ENCODE data around the gene KLHDC8A. TPM values are rescaled to one million over a fixed set of nuclear protein-coding genes. Genes with fewer than 3 reads are reported as not detected.

KLHDC8A gene
- total and polyA plus RNA-seq, 2 of the 4 experiments (the other 2 are of a cell fraction) = not detected

- no peaks in the 10 kb centered on the region for H3K27me3 ChIP-seq (ENCODE audit: control insufficient read depth, insufficient read depth, low read length)
- dilution Hi-C loops (cut with HindIII; ENCODE audit: low sequenced_read_pairs, unreplicated experiment) (no loop called here), intact Hi-C loops (cut with micrococcal nuclease) (loop anchor here (1.0 to 10.0 kb wide), 4 partner anchors 21 to 147 kb away; no protein-coding TSS in a partner anchor), in situ Hi-C loops (cut with MboI; ENCODE audit: low sequenced_read_pairs) (loop anchor here (5.0 kb wide), 1 partner anchor 45 kb away; no protein-coding TSS in a partner anchor)
- H4K91ac ChIP-seq (ENCODE audit: insufficient read depth, low read depth, low read length) = no peak overlapping the region; the same call in 1 of the 2 replicates
- no peak overlapping the region for H2BK5ac ChIP-seq (ENCODE audit: low read depth, low read length, poor library complexity, severe bottlenecking)
- POLR2A ChIA-PET (ENCODE audit: unreplicated experiment) = interaction anchor here (0.6 kb wide), 2 partner anchors 48 to 221 kb away, joined by 3 to 4 read pairs; no protein-coding TSS in a partner anchor
- no peaks in the 10 kb centered on the region for H3K9me3 ChIP-seq (ENCODE audit: control insufficient read depth, insufficient read depth, low read length)
- no peak overlapping the region for H3K18ac ChIP-seq (ENCODE audit: low read depth, low read length)
- BruUV-seq (replicated peaks) = no TSS peak
- H3K27ac ChIP-seq (ENCODE audit: insufficient read depth, low read length) = no peak overlapping the region
- ATAC-seq (ENCODE audit: low read depth) (no peak), DNase-seq (no peak)
- peak overlapping the region; percentile 46; the same call in 1 of the 2 replicates for H3K4ac ChIP-seq (ENCODE audit: low read depth, low read length)
- H4K20me1 ChIP-seq (ENCODE audit: insufficient read depth, low read length) = peaks cover 42% of the 10 kb centered on the region
- H3K9me1 ChIP-seq (ENCODE audit: insufficient read depth, low read length) = peaks cover 30% of the 10 kb centered on the region
- H3K36me3 ChIP-seq (ENCODE audit: control insufficient read depth, insufficient read depth, low read length) = no peaks in the 10 kb centered on the region; the same call in 1 of the 2 replicates
- H2AFZ ChIP-seq (replicated peaks; ENCODE audit: low read length, poor library complexity) = peak overlapping the region; percentile 85
- H3K4me1 ChIP-seq (ENCODE audit: control insufficient read depth, insufficient read depth, low read length) = peaks cover 30% of the 10 kb centered on the region
- H3K4me3 ChIP-seq (ENCODE audit: insufficient read depth, low read depth, low read length) = peak overlapping the region; percentile 2; the same call in 1 of the 2 replicates
- WGBS, 2 experiments (ENCODE audit: extremely low coverage in 2 of 2, insufficient read length in 1 of 2) = 6% methylated on average over 2 of the region's 5 CpGs; no CpG with 5 or more reads in 1 of the 2 experiments
- peak overlapping the region; percentile 30; the same call in 1 of the 2 replicates for H2BK120ac ChIP-seq (ENCODE audit: low read depth, low read length)
- no peak overlapping the region for H2BK20ac ChIP-seq (ENCODE audit: low read depth, low read length)
- peak overlapping the region; percentile 2; the same call in 1 of the 3 replicates for H2BK15ac ChIP-seq (ENCODE audit: low read depth, low read length)
- H4K5ac ChIP-seq (ENCODE audit: low read depth, low read length) = no peak overlapping the region
- no peak overlapping the region for H2AK9ac ChIP-seq (replicated peaks; ENCODE audit: low read depth, low read length, poor library complexity)
- CTCF ChIA-PET = interaction anchor here (0.7 to 1.2 kb wide), 3 partner anchors 43 to 66 kb away, joined by 3 to 4 read pairs (median 3); no protein-coding TSS in a partner anchor
- peak overlapping the region in 1 of 2 experiments; percentile 46; a peak in 1 of 4 replicates for H4K8ac ChIP-seq (ENCODE audit: low read depth in 2 of 2, low read length in 2 of 2)
- peak overlapping the region; percentile 29; the same call in 1 of the 2 replicates for H3K23ac ChIP-seq (ENCODE audit: low read depth, low read length)
- no peak overlapping the region for H3K14ac ChIP-seq (replicated peaks; ENCODE audit: low read depth, low read length)
- TF ChIP-seq POLR2A (IDR thresholded peaks at IDR 0.05; ENCODE audit: low read depth, low read length) = no peak
- no peak for TF ChIP-seq BHLHE40 (IDR thresholded peaks at IDR 0.05; ENCODE audit: low read depth, low read length)
- no peak; the same call in 1 of the 2 replicates for TF ChIP-seq MXI1 (IDR thresholded peaks at IDR 0.05; ENCODE audit: borderline replicate concordance, low read depth, low read length)
- no peak for TF ChIP-seq USF2 (IDR thresholded peaks at IDR 0.05; ENCODE audit: low read depth, low read length)
- TF ChIP-seq ELK1 (IDR thresholded peaks at IDR 0.05; ENCODE audit: borderline replicate concordance, low read depth, low read length) = no peak
- TF ChIP-seq SMC3 (IDR thresholded peaks at IDR 0.05; ENCODE audit: low read depth, low read length) = no peak
- TF ChIP-seq MAZ (IDR thresholded peaks at IDR 0.05; ENCODE audit: borderline replicate concordance, low read depth, low read length) = no peak
- TF ChIP-seq CEBPB (IDR thresholded peaks at IDR 0.05; ENCODE audit: low read depth, low read length) = no peak
- no peak for TF ChIP-seq NFE2L2 (IDR thresholded peaks at IDR 0.05; ENCODE audit: low read depth, low read length)
- TF ChIP-seq FOS (IDR thresholded peaks at IDR 0.05; ENCODE audit: low read depth, low read length) = no peak
- no peak for TF ChIP-seq MAFK (IDR thresholded peaks at IDR 0.05; ENCODE audit: low read depth, low read length)
- no peak for TF ChIP-seq CHD1 (IDR thresholded peaks at IDR 0.05; ENCODE audit: low read depth, low read length)
- TF ChIP-seq RAD21 (IDR thresholded peaks at IDR 0.05; ENCODE audit: low read length) = no peak
- TF ChIP-seq RCOR1 (IDR thresholded peaks at IDR 0.05; ENCODE audit: insufficient replicate concordance, low read length) = no peak
- no peak for TF ChIP-seq CTCF (conservative IDR thresholded peaks at IDR 0.05; ENCODE audit: low read depth, low read length)
- no peak for TF ChIP-seq RFX5 (IDR thresholded peaks at IDR 0.05; ENCODE audit: low read depth, low read length)
- H3K56ac ChIP-seq (ENCODE audit: extremely low read depth, insufficient read depth, low read length) = no peak overlapping the region
- no peak overlapping the region for H3K9ac ChIP-seq (ENCODE audit: low read depth, low read length)
- H3K79me1 ChIP-seq (ENCODE audit: low read depth in 1 of 2, low read length in 2 of 2) = peaks cover 5 to 53% of the 10 kb centered on the region in 2 experiments; a peak in 3 of 4 replicates
- H3K4me2 ChIP-seq (ENCODE audit: low read depth, low read length) = peak overlapping the region; percentile 66
- H2AK5ac ChIP-seq (ENCODE audit: low read depth, low read length) = 0 out of 2 replicates have a peak overlapping the region, but pooled peaks have one; percentile 2
Observed at GRCh38 chr1:205321959-205322283, 34.8 kb downstream of the KLHDC8A start.

All from IMR-90 (cell line).